C4-2B (cell line): ENCODE results near the gene ZNF598.

ENCODE experiments used
- H3K27ac ChIP-seq: fragments of 450-650 bp; 2 replicates; pipeline ENCODE4 v1.5.1; 2017
- CTCF ChIP-seq: fragments of 450-650 bp; conservative IDR thresholded peaks from 2 replicates; pipeline ENCODE4 v1.5.1; 2017; ENCODE audit warnings: mild to moderate bottlenecking
- ZFX ChIP-seq: fragments of 450-650 bp; IDR thresholded peaks from 2 replicates; pipeline ENCODE4 v1.6.1; 2017

Gene ZNF598

GRCh38 chr16:1982991-1983543, 26.6 kb downstream of the ZNF598 start:
- H3K27ac ChIP-seq = peak overlapping the region; percentile 90
- no peak for TF ChIP-seq CTCF
- no peak for TF ChIP-seq ZFX

GRCh38 chr16:1982013-1982433, 27.6 kb downstream of the ZNF598 start:
- no peak overlapping the region for H3K27ac ChIP-seq

GRCh38 chr16:1981398-1981836, 28.2 kb downstream of the ZNF598 start, which contains the start of gene NOXO1:
NOXO1 (minus strand) TSS chr16:1981469; CDS start chr16:1981179, 290 bp downstream.
- TF ChIP-seq ZFX (no peak), CTCF (no peak)
- H3K27ac ChIP-seq = no peak within 1 kb of the TSS

More at GRCh38 chr16:1982013-1982433, 27.6 kb downstream of the ZNF598 start:
- no peak for TF ChIP-seq ZFX
- no peak for TF ChIP-seq CTCF

GRCh38 chr16:1980770-1981087, 28.9 kb downstream of the ZNF598 start:
- TF ChIP-seq ZFX (no peak), CTCF (no peak)
- H3K27ac ChIP-seq = no peak overlapping the region

GRCh38 chr16:1980030-1980769, 29.4 kb downstream of the ZNF598 start:
- no peak overlapping the region for H3K27ac ChIP-seq
- no peak for TF ChIP-seq CTCF
- TF ChIP-seq ZFX = no peak

GRCh38 chr16:1979271-1980029, 30.2 kb downstream of the ZNF598 start:
- no peak for TF ChIP-seq ZFX
- TF ChIP-seq CTCF = no peak
- H3K27ac ChIP-seq = no peak overlapping the region
